HG02852 (cell line): ENCODE results near the gene ZNF160.

Experiments used
- ATAC-seq: cut with Tn5 transposase; IDR thresholded peaks from one replicate; pipeline ENCODE4 v1.9.1; 2021; ENCODE audit warnings: mild to moderate bottlenecking, moderate library complexity; ENCODE audit not compliant: unreplicated experiment

ZNF160 gene

GRCh38 chr19:53019684-53020083, 83.5 kb downstream of the ZNF160 start:
- no peak for ATAC-seq
